ENCODE data around the gene ZMYND8.

DNA sequence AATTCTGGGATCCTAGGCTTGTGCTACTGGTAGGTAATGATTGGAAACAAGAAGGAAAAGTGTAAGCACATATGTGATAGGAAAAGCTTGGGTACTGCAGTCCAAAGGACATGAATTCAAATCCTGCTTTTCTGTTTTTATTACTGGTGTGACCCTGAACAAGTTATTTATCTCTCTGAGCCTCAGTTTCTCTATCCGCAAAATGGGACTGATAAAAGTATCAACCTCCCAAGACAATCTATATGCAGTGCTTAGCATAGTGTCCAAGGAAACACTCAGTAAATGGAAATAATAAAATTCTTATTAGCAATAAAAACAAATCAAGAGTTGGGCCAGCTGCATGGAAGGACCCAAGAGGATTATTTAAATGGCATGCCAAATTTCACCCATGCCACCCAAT is 108.5 kb downstream of the ZMYND8 start:
- TF ChIP-seq CTCF (conservative IDR thresholded peaks at IDR 0.05 in 1 of 2, IDR thresholded peaks at IDR 0.05 in 1 of 2; ENCODE audit: extremely low read depth in 1 of 2, insufficient read depth in 1 of 2, low read depth in 1 of 2, low read length in 2 of 2) (no peak), EZH2 (IDR thresholded peaks at IDR 0.05; ENCODE audit: borderline replicate concordance, low read length) (no peak)
